ENCODE measurements around the gene NID1.

Gene NID1, protein sequence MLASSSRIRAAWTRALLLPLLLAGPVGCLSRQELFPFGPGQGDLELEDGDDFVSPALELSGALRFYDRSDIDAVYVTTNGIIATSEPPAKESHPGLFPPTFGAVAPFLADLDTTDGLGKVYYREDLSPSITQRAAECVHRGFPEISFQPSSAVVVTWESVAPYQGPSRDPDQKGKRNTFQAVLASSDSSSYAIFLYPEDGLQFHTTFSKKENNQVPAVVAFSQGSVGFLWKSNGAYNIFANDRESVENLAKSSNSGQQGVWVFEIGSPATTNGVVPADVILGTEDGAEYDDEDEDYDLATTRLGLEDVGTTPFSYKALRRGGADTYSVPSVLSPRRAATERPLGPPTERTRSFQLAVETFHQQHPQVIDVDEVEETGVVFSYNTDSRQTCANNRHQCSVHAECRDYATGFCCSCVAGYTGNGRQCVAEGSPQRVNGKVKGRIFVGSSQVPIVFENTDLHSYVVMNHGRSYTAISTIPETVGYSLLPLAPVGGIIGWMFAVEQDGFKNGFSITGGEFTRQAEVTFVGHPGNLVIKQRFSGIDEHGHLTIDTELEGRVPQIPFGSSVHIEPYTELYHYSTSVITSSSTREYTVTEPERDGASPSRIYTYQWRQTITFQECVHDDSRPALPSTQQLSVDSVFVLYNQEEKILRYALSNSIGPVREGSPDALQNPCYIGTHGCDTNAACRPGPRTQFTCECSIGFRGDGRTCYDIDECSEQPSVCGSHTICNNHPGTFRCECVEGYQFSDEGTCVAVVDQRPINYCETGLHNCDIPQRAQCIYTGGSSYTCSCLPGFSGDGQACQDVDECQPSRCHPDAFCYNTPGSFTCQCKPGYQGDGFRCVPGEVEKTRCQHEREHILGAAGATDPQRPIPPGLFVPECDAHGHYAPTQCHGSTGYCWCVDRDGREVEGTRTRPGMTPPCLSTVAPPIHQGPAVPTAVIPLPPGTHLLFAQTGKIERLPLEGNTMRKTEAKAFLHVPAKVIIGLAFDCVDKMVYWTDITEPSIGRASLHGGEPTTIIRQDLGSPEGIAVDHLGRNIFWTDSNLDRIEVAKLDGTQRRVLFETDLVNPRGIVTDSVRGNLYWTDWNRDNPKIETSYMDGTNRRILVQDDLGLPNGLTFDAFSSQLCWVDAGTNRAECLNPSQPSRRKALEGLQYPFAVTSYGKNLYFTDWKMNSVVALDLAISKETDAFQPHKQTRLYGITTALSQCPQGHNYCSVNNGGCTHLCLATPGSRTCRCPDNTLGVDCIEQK

DNA sequence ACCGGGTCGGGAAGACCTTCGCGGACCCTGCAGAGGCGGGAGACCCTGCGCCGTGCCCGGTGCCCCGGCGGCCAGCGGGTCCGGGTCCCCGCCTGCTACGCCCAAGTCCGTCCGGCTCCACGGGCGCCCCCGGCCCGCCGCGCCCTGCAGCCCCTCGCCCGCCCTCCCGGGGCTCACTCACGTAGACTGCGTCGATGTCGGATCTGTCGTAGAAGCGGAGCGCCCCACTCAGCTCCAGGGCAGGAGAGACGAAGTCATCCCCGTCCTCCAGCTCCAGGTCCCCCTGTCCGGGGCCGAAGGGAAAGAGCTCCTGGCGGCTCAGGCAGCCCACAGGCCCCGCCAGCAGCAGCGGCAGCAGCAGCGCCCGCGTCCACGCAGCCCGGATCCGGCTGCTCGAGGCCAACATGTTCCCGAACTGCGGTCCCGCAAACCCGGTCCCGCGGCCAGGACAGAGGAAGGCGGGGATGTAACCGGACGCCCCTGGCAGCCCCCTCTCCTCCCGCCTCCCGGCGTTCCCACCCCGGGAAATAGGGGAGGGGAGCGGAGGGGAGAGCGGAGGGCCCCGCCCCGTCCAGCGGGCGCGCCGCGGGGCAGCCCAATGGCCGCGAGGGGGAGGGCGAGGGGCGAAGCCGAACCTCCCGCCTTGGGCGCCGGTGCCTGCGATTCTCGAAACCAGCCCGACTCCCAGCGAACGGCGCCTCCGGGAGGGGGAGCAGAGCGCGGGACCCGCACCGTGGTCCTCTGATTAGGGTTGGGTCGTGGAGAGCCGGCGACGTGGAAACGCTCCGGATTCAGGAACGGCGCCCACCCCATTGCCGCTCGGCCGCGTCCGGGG, at the start of gene NID1:
NID1 (minus strand) TSS at position 417 of the 835 bp plus-strand sequence; CDS start at position 406, 11 bp downstream.
- intact Hi-C loops (cut with DNase I): no loop called here
- peak in 6 of 10 donors; percentile 12 to 86 (median 34) for DNase-seq

DNA sequence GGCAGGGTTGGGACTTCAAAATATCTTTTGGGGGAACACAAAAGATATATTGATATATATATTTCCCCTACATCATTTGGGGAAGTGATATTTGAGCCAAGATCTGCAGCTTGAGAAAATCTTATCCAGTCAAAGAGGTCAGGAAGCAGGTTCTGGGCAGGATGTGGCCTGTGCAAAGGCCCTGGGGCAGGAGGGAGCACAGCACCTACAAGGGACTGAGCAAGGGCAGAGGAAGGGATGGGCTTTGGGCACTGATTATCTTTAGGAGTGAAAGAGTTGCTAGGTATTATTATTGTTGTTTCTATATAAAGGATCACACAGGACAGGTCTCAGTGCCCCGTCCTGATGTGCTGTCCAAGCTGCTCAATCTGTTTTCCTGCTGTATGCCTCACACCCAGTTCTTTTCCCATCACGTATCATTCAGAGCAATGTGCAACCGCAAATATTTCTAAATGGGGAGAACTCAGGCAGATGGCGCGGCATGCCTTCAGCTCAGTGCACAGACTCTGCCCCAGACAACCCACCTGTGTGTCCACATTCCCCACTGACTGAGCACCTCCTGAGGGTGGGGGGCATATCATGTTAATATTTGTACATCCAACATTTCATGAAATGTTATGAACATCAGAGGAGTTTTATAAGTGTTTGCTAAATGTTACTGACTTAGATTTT, 49.3 kb upstream of the NID1 start:
- DNase-seq: no peak
- intact Hi-C loops (cut with DNase I): no loop called here

DNA sequence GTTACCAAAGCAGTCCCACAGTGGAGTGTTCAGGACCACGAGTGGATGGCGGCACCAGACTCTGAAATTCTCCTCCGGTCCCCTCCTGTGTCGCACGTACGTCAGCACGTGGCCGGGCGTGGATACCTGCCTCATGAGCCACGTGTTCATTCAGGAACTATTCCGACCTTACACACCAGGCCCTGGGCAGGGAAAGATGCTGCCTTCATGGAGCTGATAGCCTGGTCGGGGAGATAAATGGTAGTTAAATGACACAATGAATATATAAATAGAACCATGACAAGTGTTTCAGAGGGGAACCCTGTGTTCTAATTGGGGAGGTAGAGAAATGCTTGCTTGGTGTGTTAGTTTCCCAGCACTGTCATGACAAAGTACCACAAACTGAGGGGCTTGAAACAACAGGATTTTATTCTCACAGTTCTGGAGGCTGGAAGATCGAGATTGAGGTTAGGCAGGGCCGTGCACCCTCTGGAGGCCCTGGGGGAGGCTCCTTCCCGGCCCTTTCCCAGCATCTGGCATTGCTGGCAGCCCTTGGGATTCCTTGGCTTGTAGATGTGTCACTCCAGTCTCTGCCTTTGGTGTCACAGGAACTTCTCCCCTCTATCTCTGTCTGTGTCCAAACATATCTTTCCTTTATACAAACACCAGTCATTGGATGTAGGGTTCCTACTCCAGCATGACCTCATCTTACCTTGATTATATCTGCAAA, 48.6 kb upstream of the NID1 start:
- DNase-seq: no peak
- intact Hi-C loops (cut with DNase I): no loop called here

DNA sequence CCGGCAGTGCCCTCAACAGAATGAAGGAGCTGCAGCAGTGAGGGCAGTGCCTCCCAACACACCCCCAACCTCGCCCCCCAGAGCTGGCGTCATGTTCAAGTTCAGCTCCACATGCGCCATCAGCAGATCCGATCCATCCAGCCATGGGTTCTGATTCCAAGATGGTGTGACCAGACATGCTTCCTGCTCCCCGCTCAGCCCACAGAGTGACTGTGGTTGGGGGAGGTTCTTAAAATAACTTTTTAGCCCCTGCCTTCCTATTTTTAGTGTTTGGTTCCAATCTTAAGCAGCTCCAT, 47.4 kb upstream of the NID1 start:
- intact Hi-C loops (cut with DNase I): no loop called here

DNA sequence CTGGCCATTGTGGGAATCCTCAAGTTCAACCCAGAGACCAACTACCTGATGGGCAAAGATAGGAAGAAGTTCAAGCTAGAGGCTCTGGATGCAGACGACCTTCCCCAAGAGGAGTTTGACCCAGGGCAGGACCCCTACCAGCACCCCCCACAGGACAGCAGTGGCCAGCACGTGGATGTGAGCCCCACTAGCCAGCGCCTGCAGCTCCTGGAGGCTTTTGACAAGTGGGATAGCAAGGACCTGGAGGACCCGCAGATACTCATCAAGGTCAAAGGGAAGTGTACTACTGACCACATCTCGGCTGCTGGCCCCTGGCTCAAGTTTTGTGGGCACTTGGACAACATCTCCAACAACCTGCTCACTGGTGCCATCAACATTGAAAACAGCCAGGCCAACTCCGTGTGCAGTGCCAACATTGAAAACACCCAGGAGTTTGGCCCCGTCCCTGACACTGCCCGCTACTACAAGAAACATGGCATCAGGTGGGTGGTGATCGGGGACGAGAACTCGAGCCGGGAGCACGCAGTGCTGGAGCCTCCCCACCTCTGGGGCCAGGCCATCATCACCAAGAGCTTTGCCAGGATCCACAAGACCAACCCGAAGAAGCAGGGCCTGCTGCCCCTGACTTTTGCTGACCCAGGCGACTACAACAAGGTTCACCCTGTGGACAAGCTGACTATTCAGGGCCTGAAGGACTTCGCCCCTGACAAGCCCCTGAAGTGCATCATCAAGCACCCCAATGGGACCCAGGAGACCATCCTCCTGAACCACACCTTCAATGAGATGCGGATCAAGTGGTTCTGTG, 46.8 kb upstream of the NID1 start:
- DNase-seq: no peak
- intact Hi-C loops (cut with DNase I): no loop called here

More for the DNA sequence above, 47.4 kb upstream of the NID1 start:
- DNase-seq: no peak

DNA sequence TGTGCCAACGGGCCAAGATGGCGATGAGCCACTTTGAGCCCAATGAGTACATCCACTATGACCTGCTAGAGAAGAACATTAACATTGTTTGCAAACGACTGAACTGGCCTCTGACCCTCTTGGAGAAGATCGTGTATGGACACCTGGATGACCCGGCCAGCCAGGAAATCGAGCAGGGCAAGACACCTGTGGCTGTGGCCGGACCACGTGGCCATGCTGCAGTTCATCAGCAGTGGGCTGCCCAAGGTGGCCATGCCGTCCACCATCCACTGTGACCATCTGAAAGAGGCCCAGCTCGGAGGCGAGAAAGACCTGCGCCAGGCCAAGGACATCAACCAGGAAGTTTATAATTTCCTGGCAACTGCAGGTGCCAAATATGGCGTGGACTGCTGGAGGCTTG, 45.2 kb upstream of the NID1 start:
- intact Hi-C loops (cut with DNase I): no loop called here
- no peak for DNase-seq

DNA sequence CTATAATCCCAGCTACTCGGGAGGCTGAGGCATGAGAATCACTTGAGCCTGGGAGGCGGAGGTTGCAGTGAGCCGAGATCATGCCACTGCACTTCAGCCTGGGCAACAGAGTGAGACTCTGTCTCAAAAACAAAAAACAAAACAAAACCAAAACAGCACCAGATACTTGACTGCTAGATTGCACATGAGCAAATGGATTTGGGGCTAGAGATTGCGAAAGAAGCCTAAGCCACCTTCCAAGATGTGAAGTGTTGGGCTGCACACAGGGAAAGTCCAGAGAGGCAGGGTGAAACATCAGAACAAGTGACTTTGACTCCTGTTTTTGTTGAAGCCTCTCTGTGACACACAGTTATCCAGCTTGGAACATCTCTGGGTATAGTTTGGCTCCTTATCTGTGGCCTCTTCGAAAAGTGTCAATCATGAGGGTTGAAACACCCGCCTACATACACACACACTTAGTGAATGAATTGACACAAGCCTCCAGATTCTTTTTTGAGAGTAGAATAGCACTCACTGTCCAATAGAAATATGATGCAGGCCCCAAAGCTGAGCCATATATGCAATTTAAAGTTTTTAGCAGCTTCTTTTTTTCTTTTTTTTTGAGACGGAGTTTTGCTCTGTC, 43.2 kb upstream of the NID1 start:
- intact Hi-C loops (cut with DNase I): loop anchor here (10.0 kb wide), 1 partner anchor 1457 kb away; no protein-coding TSS in a partner anchor
- no peak for DNase-seq

DNA sequence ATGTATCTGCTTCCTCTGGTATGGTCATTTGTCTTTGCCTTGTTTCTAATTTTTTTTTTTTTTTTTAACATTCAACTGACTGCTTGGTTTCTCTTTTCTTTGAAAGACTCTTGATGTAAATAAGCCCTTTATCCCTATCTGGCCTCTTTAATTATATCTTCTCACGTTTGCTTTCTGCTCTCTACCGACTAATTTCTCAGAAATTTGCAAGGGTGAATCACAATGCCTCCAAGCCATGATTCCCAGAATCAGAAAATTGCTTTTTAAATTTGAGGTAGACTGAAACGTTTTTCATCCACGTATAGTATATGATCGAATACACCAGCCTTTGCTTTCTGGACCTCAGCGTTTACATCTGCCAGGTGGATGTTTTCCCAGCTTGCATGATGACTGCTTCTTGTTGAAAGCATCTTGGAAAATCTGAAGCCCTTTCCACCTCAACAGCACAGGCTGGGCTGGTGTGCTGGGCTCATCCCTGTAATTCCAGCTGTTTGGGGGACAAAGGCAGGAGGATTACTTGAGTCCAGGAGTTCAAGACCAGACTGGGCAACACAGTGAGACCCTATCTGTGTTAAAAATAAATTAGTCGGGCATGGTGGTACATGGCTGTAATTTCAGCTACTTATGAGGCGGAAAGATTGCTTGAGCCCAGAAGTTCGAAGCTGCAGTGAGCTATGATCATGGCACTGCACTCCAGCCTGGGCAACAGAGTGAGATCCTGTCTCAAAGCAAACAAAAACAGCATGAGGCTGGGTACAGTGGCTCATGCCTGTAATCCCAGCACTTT, 42.4 kb upstream of the NID1 start:
- DNase-seq: peak in 1 of 10 donors; percentile 20
- intact Hi-C loops (cut with DNase I): loop anchor here (10.0 kb wide), 1 partner anchor 1457 kb away; no protein-coding TSS in a partner anchor

DNA sequence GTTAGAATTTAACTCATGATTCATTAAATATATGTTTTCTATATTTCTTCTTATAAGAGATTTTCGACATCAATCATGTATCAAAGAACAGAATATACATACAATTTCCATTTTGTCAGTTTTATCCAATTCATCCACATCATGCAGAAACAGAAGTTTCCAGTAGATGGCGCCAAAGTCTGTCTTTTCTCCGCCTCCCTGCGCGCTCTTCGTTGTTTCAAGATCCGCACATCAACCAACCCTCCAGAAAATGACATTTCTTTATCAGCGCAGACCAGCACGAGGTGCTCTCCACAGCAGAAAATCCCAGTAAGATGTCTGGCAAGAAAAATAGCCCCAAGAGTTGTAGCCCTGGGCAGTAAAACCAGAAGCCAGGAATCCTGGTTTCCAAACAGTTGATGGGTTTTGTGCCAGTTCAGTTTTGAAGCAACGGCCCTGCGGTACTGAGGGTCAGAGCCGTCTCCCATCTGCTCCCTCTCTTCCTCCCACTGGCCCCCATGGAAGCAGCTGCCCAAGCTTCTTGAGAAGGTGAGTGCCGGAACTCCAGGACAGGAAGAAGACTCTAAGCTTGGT, 38.8 kb upstream of the NID1 start:
- peak in 6 of 10 donors; percentile 24 to 91 (median 58) for DNase-seq
- intact Hi-C loops (cut with DNase I): loop anchor here (10.0 kb wide), 1 partner anchor 1461 kb away; no protein-coding TSS in a partner anchor

DNA sequence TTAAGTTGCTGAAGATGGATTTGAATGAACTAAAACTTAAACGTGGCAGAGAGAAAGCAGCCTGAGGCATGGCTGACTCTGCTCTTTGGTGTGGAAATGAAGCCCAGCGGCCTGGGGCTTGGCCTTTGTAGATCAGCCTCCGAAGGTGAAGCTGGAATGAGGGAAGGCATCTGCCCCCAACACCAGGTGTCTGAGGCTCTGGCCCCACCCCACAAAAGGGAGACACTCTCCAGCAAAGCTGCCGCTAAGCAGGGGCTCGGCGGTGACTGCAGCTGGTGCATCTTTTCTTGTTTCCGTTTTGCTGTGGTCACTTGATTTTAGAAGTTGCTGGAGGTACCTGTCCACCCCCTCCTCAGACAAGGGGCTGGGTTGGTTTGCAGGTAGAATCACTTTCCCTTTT, 38.2 kb upstream of the NID1 start:
- peak in 1 of 10 donors; percentile 69 for DNase-seq
- intact Hi-C loops (cut with DNase I): loop anchor here (10.0 kb wide), 1 partner anchor 1462 kb away; no protein-coding TSS in a partner anchor

DNA sequence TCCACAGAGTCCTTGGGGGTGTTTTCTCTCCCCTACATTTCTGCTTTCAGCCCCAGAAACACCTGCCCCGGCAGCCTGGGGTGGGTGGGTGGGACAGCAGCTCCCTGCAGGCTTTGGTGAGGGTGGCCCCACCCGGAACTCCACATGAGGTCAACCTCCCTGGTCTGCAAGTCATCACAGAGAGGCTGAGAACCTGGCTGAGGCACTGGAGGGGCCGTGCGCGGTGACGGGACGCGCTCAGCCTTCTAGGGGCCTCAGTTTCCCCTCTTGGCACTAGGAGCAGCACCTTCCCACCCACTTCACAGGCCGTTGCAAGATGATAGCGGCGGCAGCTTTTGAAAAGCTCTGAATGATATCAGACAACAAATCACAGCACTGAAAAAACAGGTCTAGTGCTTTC, 37.7 kb upstream of the NID1 start:
- DNase-seq: peak in 1 of 10 donors; percentile 81
- intact Hi-C loops (cut with DNase I): loop anchor here (10.0 kb wide), 1 partner anchor 1462 kb away; no protein-coding TSS in a partner anchor

DNA sequence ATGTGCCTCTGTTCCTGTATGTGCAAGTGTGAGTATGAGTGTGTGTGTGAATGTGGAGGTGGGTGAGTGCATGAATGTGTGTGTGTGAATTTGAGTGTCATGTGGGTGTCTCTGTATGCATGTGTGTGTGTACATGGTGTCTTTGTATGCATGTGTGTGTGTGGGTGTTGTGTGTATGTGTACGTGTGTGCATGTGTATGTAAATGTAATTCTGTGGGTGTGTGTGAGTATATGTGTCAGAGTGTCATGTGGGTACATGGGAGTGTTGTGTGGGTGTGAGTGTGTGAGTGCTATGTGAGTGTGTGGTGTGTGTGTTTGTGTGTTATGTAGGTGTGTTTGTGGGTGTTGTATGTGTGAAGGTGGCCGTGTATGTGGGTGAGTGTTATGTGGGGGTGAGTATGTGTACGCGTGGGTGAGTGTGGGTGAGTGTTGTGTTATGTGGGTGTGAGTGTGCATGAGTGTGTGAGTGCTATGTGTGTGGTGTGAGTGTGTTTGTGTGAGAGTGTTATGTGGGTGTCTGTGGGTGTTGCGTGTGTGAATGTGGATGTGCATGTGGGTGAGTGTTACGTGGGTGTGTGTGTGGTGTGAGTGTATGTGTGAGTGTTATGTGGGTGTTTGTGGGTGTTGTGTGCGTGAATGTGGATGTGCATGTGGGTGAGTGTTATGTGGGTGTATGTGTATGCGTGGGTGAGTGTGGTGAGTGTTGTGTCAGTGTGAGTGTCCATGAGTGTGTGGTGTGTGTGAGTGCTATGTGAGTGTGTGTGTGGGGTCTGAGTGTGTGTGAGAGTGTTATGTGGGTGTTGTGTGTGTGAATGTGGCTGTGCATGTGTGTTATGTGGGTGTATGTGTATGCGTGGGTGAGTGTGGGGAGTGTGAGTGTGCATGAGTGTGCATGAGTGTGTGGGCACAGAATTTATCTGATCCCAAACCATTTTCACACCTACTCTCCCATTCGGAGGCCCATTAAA, 36.6 kb upstream of the NID1 start:
- intact Hi-C loops (cut with DNase I): loop anchor here (10.0 kb wide), 1 partner anchor 1463 kb away; no protein-coding TSS in a partner anchor
- no peak for DNase-seq

DNA sequence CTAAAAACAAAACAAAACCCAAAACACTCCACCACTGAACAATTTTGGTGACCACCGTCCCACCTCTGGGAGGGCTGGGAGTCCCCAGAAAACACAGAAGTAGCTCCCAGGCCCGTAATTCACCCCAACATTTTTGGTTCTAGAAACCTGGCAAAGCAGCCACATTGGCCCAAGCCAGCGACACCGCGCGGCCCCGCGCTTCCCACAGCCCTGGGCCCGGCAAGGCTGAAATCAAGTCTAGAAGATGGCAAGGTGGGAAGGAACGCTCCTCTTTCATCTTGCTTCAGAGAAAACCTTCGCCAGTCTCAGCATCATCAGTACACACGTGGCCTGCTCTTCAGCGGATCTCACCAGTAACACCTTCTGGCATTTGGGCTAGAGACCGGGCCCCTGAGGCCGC, 35.9 kb upstream of the NID1 start:
- no peak for DNase-seq
- intact Hi-C loops (cut with DNase I): loop anchor here (10.0 kb wide), 1 partner anchor 1464 kb away; no protein-coding TSS in a partner anchor

DNA sequence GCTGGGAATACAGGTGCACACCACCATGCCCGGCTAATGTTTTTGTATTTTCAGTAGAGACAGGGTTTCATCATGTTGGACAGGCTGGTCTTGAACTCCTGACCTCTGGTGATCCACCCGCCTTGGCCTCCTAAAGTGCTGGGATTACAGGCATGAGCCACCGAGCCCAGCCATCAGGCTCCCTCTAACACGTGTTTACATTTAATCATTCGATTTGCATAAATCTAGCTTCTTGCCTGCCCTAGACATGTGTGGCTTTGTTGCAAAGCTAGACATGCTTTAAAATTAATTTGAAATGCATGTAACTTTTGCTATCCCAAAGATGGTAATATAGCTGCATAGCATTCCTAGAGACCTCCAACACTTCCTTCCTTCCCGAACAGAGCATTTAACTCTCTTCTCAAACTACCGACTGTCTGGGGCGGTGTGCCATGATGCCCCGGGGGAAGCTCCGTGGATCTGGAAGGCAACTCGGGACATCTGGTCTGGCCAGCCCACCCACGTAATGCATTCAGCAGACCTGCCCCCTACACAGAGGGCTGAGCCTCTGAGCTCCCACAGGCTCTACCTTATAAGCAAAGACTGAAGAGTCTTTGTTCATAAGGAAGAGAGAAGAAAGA, 34.6 kb upstream of the NID1 start:
- intact Hi-C loops (cut with DNase I): no loop called here
- DNase-seq: peak in 1 of 10 donors; percentile 61

Measured in posterior cingulate gyrus (tissue), 11 donors.